OCI-LY7 (cell line): ENCODE data around the gene PPP1R9A. TPM values are rescaled to one million over a fixed set of nuclear protein-coding genes. Genes with fewer than 3 reads are reported as not detected.
A peak's percentile ranks its signal among the peaks of the same experiment; 100 is the strongest.

Experiments
- BruUV-seq: library from RNA; stranded (reverse); fragments of 400-500 nt; replicated peaks from 2 replicates; lab custom pipeline; 2021; lab: Mats Ljungman, UMichigan
- CTCF ChIA-PET: fragments of 300-600 bp; sonication (Branson Sonifier 250); formaldehyde crosslinking; loops from one replicate; lab custom pipeline; 2022; ENCODE audit warnings: antibody characterized with exemption; ENCODE audit not compliant: unreplicated experiment; lab: Charles Lee
- POLR2A ChIA-PET: fragments of 300-600 bp; sonication (Branson Sonifier 250); formaldehyde crosslinking; loops from one replicate; lab custom pipeline; 2022; ENCODE audit warnings: antibody characterized with exemption; lab: Charles Lee
- DNase-seq: peaks from one replicate; pipeline ENCODE4 v3.0.0-alpha.2; 2015; ENCODE audit warnings: low spot score
- H2AFZ ChIP-seq: fragments of 200-600 bp; sonication (generic), shearing (Covaris generic); 2 replicates; pipeline ENCODE4 v1.6.1; 2014; ENCODE audit warnings: mild to moderate bottlenecking, antibody characterized with exemption, low read length, moderate library complexity
- H3K27ac ChIP-seq: fragments of 200-600 bp; sonication (generic); 2 replicates; pipeline ENCODE4 v1.5.1; 2014; ENCODE audit warnings: mixed run types, low read depth, mild to moderate bottlenecking, moderate library complexity, low read length, inconsistent platforms; ENCODE audit not compliant: poor library complexity, severe bottlenecking
- H3K36me3 ChIP-seq: fragments of 200-600 bp; sonication (generic); 2 replicates; pipeline ENCODE4 v1.6.1; 2014; ENCODE audit warnings: mild to moderate bottlenecking, antibody characterized with exemption, low read length, moderate library complexity, mixed read lengths; ENCODE audit not compliant: insufficient read depth
- H3K4me1 ChIP-seq: fragments of 200-600 bp; sonication (generic); 2 replicates; pipeline ENCODE4 v1.5.1; 2014; ENCODE audit warnings: mild to moderate bottlenecking, low read length; ENCODE audit not compliant: insufficient read depth, poor library complexity, severe bottlenecking
- H3K4me2 ChIP-seq: fragments of 200-600 bp; sonication (generic); 2 replicates; pipeline ENCODE4 v1.6.1; 2014; ENCODE audit warnings: mild to moderate bottlenecking, low read length
- H3K4me3 ChIP-seq: fragments of 200-600 bp; sonication (generic); 2 replicates; pipeline ENCODE4 v1.5.1; 2014; ENCODE audit warnings: mild to moderate bottlenecking, low read depth, low read length; ENCODE audit not compliant: poor library complexity, severe bottlenecking
- H3K79me2 ChIP-seq: fragments of 200-600 bp; sonication (generic); 2 replicates; pipeline ENCODE4 v1.6.1; 2016; ENCODE audit warnings: low read depth, mild to moderate bottlenecking, low read length, moderate library complexity, mixed read lengths; ENCODE audit not compliant: insufficient read depth
- H3K9me2 ChIP-seq: fragments of 200-600 bp; sonication (generic); 2 replicates; pipeline ENCODE4 v1.6.1; 2016; ENCODE audit warnings: mild to moderate bottlenecking, low read length, mixed read lengths; ENCODE audit not compliant: insufficient read depth
- H3K9me3 ChIP-seq: fragments of 200-600 bp; sonication (generic); 2 replicates; pipeline ENCODE4 v1.6.1; 2014; ENCODE audit warnings: mild to moderate bottlenecking, mixed run types, low read length, mixed read lengths
- H4K20me1 ChIP-seq: fragments of 200-600 bp; sonication (generic); 2 replicates; pipeline ENCODE4 v1.6.1; 2014; ENCODE audit warnings: mild to moderate bottlenecking, antibody characterized with exemption, low read length, moderate library complexity, mixed read lengths; ENCODE audit not compliant: insufficient read depth
- CTCF ChIP-seq: fragments of 200-600 bp; sonication (generic); conservative IDR thresholded peaks from 2 replicates; pipeline ENCODE4 v1.5.1; 2014; ENCODE audit warnings: mild to moderate bottlenecking, antibody characterized with exemption, low read length, moderate library complexity, mixed read lengths
- EZH2phosphoT487 ChIP-seq: fragments of 200-600 bp; sonication (generic); IDR thresholded peaks from 2 replicates; pipeline ENCODE4 v1.6.1; 2018; ENCODE audit warnings: low read depth, borderline replicate concordance, mild to moderate bottlenecking, mixed run types, antibody characterized with exemption, low read length, moderate library complexity, mixed read lengths
- intact Hi-C: fragments of 100-400 bp; cut with micrococcal nuclease; formaldehyde crosslinking; loops from one replicate; pipeline ENCODE4 v1.10.0; 2022; ENCODE audit not compliant: unreplicated experiment
- total RNA-seq, 2 experiments: library from RNA; depleted of rRNA in 1 of 2; stranded (reverse); fragments of >200 nt in 1 of 2; shearing (Covaris generic) in 1 of 2; gene quantifications; 2 replicates each; pipeline ENCODE4 v1.2.3, GENCODE V29; 2014 to 2022

The PPP1R9A gene
- total RNA-seq, 2 experiments from 2014 or later = not detected

GRCh38 chr7:95041031-95041430, 133.6 kb downstream of the PPP1R9A start:
- no TSS peak for BruUV-seq
- DNase-seq = no peak
- Histone ChIP-seq H3K9me2 (no peaks in the 10 kb centered on the region), H4K20me1 (no peaks in the 10 kb centered on the region), H3K4me1 (no peaks in the 10 kb centered on the region), H3K4me2 (no peak overlapping the region), H3K79me2 (no peaks in the 10 kb centered on the region), H3K36me3 (no peaks in the 10 kb centered on the region), H2AFZ (no peak overlapping the region), H3K4me3 (no peak overlapping the region), H3K9me3 (no peaks in the 10 kb centered on the region), H3K27ac (no peak overlapping the region)
- ChIA-PET POLR2A (no interaction called here), CTCF (no interaction called here)
- TF ChIP-seq CTCF (no peak), EZH2phosphoT487 (no peak)
- intact Hi-C loops = no loop called here

GRCh38 chr7:95045236-95045923, 138.0 kb downstream of the PPP1R9A start:
- Histone ChIP-seq H3K4me3 (no peak overlapping the region), H3K36me3 (no peaks in the 10 kb centered on the region), H3K27ac (no peak overlapping the region), H3K4me1 (no peaks in the 10 kb centered on the region), H2AFZ (no peak overlapping the region), H3K4me2 (no peak overlapping the region), H3K9me2 (no peaks in the 10 kb centered on the region), H3K79me2 (no peaks in the 10 kb centered on the region), H3K9me3 (no peaks in the 10 kb centered on the region), H4K20me1 (no peaks in the 10 kb centered on the region)
- TF ChIP-seq CTCF (peak; percentile 40), EZH2phosphoT487 (no peak)
- POLR2A ChIA-PET = no interaction called here
- CTCF ChIA-PET = no interaction called here
- peak; percentile 19 for DNase-seq
- BruUV-seq = no TSS peak
- intact Hi-C loops = no loop called here

- no peaks in the 10 kb centered on the region for H3K79me2 ChIP-seq
- H3K9me2 ChIP-seq = no peaks in the 10 kb centered on the region
- POLR2A ChIA-PET = interaction anchor here (0.6 to 1.2 kb wide), 3 partner anchors 12 to 72 kb away, joined by 3 to 4 read pairs (median 4); no protein-coding TSS in a partner anchor
- no peak overlapping the region for H2AFZ ChIP-seq
- H3K4me1 ChIP-seq = no peaks in the 10 kb centered on the region
- no peaks in the 10 kb centered on the region for H3K36me3 ChIP-seq
- no peaks in the 10 kb centered on the region for H3K9me3 ChIP-seq
- BruUV-seq = no TSS peak
- DNase-seq = no peak
- no peak overlapping the region for H3K27ac ChIP-seq
- CTCF ChIA-PET = no interaction called here
- intact Hi-C loops = no loop called here
- H4K20me1 ChIP-seq = no peaks in the 10 kb centered on the region
- H3K4me3 ChIP-seq = no peak overlapping the region
- no peak for TF ChIP-seq EZH2phosphoT487
- no peak for TF ChIP-seq CTCF
- H3K4me2 ChIP-seq = no peak overlapping the region
These were observed 139.3 kb downstream of the PPP1R9A start for GRCh38 chr7:95046494-95047240.
